HT1080 (cell line): ENCODE measurements around the gene UTP25. TPM values are rescaled to one million over a fixed set of nuclear protein-coding genes. Genes with fewer than 3 reads are reported as not detected.
A peak's percentile ranks its signal among the peaks of the same experiment; 100 is the strongest.

Experiments used
- DNase-seq: peaks from one replicate; pipeline ENCODE4 v3.0.0-alpha.2; 2015; ENCODE audit warnings: low read depth
- total RNA-seq: library from RNA; depleted of rRNA; stranded (reverse); fragments of >200 nt; shearing (Covaris generic); gene quantifications from 2 replicates; pipeline ENCODE4 v1.2.3, GENCODE V29; 2014

The UTP25 gene
- total RNA-seq, 1 experiment from 2014 or later = 12.4 TPM

DNA sequence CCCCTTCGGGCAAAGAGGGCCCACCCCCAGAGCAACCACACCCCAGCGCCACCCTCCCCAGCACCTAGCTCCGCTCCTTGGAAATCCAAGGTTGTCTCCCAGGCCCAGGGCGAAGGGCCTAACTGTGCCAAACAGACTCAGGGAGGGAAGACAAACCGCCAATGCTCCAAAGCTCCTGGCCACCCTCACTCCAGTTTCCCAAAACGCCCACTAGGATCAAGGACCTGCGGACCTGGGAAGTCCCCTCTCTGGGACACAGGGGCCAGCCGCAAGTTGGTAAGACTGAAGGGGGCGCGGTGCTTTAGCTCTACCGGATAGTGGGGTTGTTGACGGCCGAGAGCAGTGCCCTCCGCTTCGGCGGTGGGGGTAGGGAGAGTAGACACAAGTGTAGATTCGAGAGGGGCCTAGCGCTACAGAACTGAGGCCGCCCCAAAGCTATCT, 22.4 kb upstream of the UTP25 start:
- DNase-seq = no peak

- no peak for DNase-seq
Observed at GRCh38 chr1:209805875-209806760, 21.7 kb upstream of the UTP25 start, which contains the start of gene IRF6. TSS of gene IRF6 (minus strand) at chr1:209806142. CDS start at chr1:209801413, 4,729 bp downstream.

DNA sequence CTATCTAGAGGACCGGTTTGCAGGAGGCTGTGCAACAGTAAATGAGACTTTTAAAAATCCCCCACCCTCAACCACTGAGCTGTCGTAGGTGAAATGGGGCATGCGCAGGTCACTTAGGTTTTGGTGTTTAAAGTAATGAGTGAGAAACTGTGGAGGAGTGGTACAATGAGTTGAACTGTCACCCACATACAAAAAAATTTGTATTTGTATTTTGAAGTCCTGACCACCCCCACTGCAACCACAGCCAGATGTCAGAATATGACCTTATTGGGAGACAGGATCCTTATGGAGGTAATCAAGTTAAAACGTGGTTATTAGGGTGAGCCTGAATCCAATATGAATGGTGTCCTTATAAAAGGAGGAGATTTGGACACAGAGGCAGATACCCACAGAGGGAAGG, 20.3 kb upstream of the UTP25 start:
- no peak for DNase-seq

GRCh38 chr1:209808059-209808581, 19.7 kb upstream of the UTP25 start:
- DNase-seq = peak; percentile 98

GRCh38 chr1:209809611-209810010, 18.2 kb upstream of the UTP25 start:
- no peak for DNase-seq

DNA sequence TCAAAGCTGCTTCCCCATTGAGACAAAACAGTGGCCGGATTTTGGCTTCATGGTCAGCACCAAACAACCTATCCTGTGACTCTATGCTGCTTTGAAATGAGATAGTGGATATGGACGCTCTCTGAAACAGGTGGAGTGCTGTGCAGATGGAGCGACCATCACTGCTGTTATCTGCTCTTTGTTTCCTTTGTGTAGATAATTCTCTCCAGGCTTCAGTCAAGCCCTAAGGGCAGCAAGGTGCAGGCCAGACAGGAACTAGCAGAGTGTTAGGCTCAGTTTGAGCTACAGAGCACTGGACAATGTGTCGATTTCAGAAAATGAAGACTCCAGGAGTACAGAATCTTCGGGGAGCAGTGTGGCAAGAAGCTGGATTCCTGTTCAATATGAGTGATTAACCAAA, 17.0 kb upstream of the UTP25 start:
- DNase-seq = no peak

DNA sequence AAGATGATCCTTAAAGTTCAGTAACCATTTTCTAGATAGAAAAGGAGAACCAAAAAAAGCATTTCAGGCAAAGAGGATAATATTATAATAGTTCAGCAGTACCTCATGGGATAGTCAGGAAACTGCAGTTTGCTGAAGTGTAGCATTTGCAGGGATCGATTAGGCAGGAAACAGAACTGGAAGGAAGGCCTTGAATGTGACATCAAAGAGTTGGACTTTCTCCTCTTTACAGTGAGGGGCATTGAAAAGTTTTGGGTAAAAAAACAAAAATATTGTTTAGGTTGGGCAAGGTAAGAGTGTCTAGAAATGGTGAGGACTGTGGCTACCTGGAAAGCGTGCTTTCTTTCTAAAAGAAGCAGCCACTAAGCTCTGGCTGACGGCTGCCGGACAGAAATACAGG, 13.9 kb upstream of the UTP25 start:
- DNase-seq = no peak

- no peak for DNase-seq
Observed at GRCh38 chr1:209815490-209815889, 12.3 kb upstream of the UTP25 start.

GRCh38 chr1:209815931-209816341, 11.8 kb upstream of the UTP25 start:
- no peak for DNase-seq

DNA sequence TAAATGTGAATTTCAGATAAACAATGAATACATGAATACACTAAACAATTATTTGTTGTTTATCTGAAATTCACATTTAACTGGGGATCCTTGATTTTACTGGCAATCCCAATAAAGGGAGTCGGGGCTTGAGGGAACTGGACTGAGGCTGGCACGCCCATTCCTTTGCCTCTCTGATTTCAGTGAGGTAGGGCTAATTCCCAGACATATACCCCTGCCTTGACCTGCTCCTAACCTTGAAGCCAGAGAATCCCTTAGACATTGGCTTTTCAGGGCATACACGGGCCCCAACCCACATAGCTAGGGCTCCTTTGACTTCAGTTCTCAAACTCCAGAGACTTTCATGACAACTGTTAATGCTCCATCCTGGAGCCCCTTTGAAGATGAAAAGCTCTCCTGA, 10.8 kb upstream of the UTP25 start:
- no peak for DNase-seq

DNA sequence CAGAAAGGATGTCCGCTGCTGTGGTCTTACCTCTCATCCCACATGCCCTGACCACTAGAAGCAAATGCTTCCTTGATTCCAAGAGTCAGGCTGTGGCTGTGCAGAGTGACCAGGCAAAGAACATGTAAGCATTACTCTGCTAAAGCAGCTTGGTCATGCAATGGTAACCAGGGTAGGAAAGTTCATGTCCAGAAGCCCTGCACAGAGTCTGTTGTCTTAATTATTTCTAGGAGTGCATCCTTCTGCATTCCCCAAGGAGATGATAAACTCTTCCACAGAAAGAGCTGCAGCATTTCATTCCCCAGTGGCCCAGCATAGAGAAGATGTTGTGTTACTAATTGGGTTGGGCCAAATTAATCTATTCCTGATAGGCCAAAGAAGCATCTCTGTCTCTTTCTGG, 10.1 kb upstream of the UTP25 start:
- no peak for DNase-seq

DNA sequence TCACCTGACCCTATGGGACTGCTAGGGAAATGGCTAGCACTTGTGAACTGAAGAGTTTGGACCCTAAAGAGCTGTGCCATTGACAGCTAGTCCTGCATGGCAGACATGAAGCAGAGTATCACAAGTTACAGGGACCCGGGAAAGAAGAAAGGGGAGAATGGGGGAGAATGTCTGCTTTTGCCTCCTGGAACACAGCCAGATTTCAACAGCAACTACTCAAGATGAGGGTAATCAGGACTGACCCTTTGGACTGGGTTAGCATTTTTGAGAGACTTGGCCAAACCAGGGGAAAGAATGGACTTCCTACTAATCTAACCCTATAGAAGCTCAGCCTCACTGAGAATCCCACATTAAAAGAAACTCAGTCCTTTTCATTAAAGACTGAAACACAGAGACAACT, 8.7 kb upstream of the UTP25 start:
- no peak for DNase-seq

DNA sequence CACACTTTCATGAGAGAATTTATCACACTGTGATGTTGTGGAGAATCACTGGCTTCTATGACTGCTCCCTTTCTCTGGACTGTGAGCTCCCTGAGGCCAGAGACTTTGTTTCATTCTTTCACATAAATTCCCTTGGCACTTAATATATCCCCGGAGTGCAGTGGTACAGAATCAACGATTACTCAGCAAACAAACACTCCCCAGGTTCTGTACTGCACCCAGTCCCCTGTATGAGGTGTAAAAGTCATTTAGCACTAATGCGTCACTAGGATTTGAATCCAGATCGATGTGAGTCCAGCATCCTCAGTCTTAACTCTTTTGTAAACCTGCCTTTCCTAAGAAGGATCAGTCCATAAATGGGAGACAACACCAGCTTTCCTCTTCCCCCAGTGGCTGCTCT, 6.8 kb upstream of the UTP25 start:
- no peak for DNase-seq

DNA sequence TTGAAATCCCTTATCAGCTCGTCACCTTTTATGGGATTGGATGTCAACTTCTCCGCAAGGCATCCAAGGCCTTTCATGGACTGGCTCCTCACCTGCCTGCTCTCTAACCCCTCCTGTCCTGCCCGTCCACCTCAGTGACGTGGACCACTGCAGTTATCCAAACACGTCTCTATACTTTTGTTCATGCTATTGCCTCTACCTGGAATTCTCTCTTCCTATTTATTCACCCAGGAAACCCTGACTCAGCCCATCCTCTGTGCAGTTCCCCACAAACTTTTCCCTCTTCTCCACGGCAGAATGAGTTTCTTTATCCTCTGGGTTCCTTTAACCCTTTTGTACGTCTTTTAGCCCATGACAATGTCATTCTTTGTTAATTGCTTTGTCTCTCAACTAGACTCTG, 5.1 kb upstream of the UTP25 start:
- no peak for DNase-seq

DNA sequence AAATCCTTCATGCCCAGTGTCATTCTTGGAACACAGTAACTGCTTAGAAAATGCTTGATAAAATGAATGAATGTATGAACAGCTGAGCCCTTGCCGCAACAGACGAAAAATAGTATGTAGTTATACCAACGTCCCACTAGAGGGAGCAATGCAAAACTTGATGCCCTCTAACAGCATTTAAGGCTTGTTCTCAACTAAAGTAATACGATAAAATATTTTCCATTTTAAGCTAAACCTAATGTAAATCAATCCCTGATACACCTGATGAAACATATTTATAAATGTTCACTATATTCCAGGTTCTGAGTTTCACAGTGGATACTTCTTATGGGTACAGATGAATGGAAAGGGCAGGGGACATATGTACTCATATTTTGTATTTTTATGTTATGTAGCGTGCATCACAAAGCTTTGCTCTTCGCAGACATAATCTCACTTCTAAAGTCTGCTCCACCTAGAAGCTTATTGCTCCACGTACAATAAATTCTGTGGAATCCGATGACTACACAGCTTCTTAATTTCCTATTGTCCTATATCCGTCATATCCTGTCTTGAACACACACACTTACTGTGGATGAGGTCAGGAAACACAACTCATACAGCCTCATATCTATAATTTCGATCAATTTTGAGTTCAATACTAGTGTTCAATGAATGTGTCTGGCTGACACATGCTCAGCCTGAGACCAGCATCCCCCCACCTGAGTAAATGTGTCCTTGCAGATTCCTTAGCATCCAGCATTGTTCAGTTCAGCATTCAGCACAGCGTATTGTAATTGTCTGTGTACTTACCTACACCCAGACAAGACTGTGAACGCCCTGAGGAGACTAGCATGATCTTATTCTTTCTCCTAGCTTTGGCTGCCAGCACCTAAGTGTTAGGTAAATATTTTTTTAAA, 4.4 kb upstream of the UTP25 start:
- peak; percentile 73 for DNase-seq

DNA sequence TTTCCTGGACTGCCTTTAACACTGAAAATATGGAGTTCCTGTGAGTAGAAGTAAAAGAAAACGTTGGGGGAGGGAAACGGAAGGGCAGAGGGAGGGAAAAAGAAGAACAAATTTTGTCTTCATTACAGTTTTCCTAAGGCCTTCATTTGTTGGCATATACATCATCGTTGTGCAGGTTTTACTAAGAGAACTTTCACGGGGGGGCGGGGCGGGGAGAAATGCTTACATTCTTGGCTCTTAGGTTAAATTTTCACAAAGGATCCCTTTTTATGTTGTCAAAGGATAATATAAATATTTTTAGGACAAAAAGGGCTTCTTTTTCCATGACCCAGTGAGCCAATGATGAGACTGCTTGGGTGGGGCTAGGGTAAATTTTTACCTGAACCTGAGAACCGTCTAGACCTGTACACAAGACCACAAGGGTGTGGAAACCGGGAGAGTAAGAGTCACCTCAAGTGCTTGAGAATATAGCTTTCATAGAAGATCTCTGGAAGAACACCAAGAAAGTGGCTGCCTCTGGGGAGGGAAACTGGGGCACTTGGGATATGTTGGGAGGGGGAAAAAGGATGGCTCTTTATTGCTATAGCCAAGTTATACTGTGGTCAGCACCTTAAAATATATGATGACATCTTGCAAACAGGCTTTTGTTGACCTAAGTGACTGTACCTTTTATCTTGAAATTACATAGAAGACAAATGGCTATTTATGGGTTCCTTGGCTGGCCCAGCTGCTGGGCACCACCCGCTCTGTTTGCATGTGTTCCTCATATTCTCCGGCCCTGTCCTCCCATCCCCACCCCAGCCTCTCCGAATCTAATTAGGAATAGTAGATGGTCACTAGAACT, 2.0 kb upstream of the UTP25 start:
- DNase-seq = no peak

- no peak for DNase-seq
Observed at GRCh38 chr1:209829716-209830115, 1.9 kb downstream of the UTP25 start.

DNA sequence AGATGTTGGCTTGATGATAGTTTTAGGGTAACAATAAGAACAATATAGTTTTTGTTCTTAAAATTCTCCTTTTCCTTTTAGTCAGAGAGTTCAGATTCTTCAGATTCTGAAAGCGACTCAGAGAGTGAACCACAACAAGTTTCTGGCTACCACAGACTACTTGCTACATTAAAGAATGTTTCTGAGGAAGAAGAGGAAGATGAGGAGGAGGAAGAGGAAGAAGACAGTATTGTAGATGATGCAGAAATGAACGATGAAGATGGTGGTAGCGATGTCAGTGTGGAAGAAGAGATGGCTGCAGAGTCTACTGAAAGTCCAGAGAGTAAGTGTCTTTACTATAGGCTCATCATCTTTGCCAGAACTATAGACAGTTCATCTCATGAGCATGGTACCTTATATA, 3.0 kb downstream of the UTP25 start:
- DNase-seq = no peak

DNA sequence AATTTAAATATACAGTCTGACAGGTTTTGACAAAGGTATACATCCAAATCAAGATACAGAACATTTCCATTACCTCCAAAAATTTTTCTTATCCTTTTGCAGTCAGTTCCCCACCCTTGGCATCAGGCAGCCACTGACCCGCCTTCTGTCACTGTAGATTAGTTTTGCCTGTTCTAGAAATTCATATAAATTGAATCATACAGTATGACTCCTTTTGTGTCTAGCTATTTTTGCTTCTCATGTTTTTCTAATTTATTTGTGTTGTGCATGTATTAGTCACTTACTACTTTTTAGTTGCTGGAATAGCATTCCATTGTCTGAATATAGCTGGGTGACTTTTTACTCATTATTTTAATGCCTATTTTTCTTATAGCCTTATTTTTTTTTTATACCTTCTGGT, 3.8 kb downstream of the UTP25 start:
- DNase-seq = peak; percentile 18

DNA sequence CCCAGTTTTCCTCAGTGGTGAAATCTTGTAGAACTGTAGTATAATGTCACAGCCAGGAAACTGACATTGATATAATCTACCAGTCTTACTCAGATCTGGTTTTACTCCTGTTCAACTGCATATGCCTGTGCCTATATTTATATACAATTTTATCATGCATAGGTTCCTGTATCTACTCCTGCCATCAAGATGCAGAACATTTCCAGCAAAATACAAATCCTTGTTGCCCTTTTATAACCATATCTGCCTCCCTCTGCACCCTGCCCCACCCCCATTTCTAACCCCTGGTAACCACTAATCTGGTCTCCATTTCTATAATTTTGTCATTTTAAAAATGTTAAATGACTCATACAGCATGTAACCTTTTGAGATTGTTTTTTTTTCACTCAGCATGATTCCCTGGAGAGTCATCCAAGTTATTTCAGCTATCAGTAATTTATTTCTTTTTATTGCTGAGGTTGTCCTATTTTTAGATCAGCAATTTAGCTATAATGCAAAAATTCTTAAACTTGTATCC, 8.1 kb downstream of the UTP25 start:
- DNase-seq = peak; percentile 47

- no peak for DNase-seq
Observed at GRCh38 chr1:209837671-209838070, 9.9 kb downstream of the UTP25 start.
